Natural killer cell treated with Interleukin-12 subunit alpha and Interleukin-12 subunit beta and Interleukin-15 and Interleukin-18, amount 100 ng/mL, for 72 hours (primary cell): Measurements from ENCODE around the gene TREML1. TPM values are rescaled to one million over a fixed set of nuclear protein-coding genes. Genes with fewer than 3 reads are reported as not detected.
A peak's percentile ranks its signal among the peaks of the same experiment; 100 is the strongest.

ENCODE experiments used
- ATAC-seq, 2 donors: fragments of 150-1000 bp; cut with Tn5 transposase in 1 of 2; sonication (Bioruptor Pico), chemical (Tn5 transposase) in 1 of 2; 2 replicates each; pipeline ENCODE4 v1.10.0; 2021
- DNase-seq: peaks from one replicate; pipeline ENCODE4 v3.0.0; 2022; ENCODE audit warnings: low spot score
- H3K27ac Mint-ChIP-seq, 2 donors: 1 replicate in 1 of 2; 2 replicates in 1 of 2; pipeline ENCODE4 v1.8.0; 2022; ENCODE audit warnings: mixed read lengths in 2 of 2, mild to moderate bottlenecking in 1 of 2, moderate library complexity in 1 of 2
- H3K27me3 Mint-ChIP-seq, 2 donors: 1 replicate in 1 of 2; 2 replicates in 1 of 2; pipeline ENCODE4 v1.8.0; 2022; ENCODE audit warnings: mixed read lengths in 2 of 2
- H3K36me3 Mint-ChIP-seq: one replicate; pipeline ENCODE4 v1.8.0; 2022; ENCODE audit warnings: mixed read lengths
- H3K4me1 Mint-ChIP-seq, 2 donors: 1 replicate in 1 of 2; 2 replicates in 1 of 2; pipeline ENCODE4 v1.8.0; 2022; ENCODE audit warnings: low read depth in 2 of 2, mixed read lengths in 2 of 2, mild to moderate bottlenecking in 1 of 2
- H3K4me3 Mint-ChIP-seq: one replicate; pipeline ENCODE4 v1.8.0; 2022; ENCODE audit warnings: mixed read lengths
- H3K9me3 Mint-ChIP-seq: 2 replicates; pipeline ENCODE4 v1.8.0; 2022; ENCODE audit warnings: mixed read lengths
- total RNA-seq, 2 donors: library from RNA; stranded (reverse); gene quantifications; one replicate each; pipeline ENCODE4 v1.2.3, GENCODE V29; 2022

TREML1 gene, protein sequence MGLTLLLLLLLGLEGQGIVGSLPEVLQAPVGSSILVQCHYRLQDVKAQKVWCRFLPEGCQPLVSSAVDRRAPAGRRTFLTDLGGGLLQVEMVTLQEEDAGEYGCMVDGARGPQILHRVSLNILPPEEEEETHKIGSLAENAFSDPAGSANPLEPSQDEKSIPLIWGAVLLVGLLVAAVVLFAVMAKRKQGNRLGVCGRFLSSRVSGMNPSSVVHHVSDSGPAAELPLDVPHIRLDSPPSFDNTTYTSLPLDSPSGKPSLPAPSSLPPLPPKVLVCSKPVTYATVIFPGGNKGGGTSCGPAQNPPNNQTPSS
- not detected for total RNA-seq

DNA sequence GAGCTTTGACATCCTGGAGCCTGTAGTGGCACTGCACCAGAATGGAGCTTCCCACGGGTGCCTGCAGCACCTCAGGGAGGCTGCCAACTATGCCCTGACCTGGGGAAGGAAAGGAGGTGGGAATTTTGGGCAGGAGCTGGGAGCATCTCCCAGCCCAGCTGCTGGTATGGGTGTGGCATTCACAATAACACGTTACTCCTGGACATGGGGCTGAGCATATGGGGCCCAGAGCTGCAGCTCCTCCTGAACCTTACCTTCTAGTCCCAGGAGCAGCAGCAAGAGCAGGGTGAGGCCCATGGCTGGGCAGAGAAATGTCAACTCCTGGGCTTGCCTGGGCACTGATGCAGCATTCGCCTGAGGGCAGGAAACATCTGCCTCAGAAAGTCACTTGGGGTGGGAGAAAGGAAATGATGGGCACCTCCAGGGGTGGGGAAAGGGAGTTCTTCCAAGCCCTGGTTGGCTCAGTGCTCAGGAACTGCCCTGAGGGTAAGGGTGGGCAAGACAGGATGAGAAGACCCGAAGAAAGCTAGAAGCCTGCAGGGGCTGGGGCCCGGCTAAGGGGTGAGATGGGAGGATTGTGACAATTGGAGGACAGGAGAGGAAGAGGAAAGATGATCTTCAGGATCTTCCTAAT is at the start of gene TREML1:
TREML1 (minus strand) TSS at position 356 of the 634 bp plus-strand sequence; CDS start at position 297, 59 bp downstream.
- Mint-ChIP-seq H3K9me3 (no peaks in the 10 kb centered on the region), H3K36me3 (no peaks in the 10 kb centered on the region), H3K4me1 (no peaks in the 10 kb centered on the region), H3K27me3 (peaks cover 6 to 20% of the 10 kb centered on the region in 2 donors), H3K27ac (no peak within 1 kb of the TSS), H3K4me3 (no peak within 1 kb of the TSS)
- DNase-seq (no peak), ATAC-seq (no peak)

DNA sequence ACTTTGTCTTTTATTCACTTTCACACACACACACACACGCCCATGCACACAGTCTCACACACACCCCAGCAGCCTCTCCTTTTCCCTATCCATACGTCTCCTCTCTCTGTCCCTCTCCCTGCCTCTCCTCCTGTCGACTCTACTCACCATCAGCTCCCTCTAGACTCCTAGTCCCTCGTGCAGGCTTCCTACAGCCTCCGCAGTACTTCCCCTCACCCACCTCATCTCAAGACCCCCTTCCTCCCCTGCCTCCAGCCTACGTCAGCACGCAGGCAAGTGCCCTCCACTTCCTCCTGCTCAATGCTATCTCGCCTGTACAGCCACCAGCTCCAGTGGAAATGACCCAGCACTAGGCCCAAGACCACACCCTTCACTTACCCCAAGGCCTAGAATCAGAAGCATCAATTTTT is 47.6 kb upstream of the TREML1 start:
- Mint-ChIP-seq H3K36me3 (peaks cover 5% of the 10 kb centered on the region), H3K4me3 (peak overlapping the region; percentile 79), H3K4me1 (peaks cover 57 to 58% of the 10 kb centered on the region in 2 donors), H3K27ac (peak overlapping the region; percentile 97 to 99), H3K27me3 (no peaks in the 10 kb centered on the region), H3K9me3 (peaks cover 4% of the 10 kb centered on the region)
- DNase-seq (no peak), ATAC-seq (no peak)

DNA sequence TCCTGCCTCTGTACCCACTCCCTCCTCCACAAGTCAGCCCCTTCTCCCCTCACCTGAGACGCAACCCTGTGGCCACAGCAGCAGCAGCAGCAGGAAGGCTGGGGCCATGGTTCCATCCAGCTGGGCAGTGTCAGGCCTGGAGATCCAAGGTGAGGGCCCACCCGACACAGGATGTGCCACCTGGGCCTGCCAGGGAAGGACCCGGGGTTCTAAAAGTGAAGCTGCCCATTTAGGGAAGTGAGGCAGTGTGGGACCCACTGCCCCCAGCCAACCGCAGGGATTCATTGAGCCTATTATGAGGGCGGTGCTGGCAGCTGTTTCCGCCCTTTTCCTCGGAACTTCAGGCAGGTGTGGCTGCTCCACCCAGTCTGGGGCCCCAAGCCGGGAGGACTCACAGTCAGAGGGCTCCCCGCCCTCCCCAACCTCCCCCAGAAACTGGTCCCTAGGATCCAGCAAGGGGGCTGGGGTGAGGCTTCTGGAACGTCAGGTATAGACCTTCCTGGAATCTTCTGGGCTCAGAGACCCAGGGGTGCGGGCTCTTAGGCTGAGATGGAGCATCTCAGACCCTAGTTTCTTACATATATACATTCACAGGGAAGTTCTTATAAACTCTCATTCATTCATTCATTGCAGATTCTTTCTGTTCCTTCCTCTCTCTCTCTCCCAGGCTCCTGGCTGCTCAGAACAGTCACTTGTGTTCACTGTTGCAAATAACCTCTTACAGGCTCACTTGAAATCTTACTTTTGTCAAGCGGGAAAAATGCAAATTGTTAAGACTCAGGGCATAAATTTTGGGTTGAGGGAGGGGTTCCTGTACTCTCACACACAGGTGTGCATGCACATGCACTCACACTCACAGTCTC is 47.0 kb upstream of the TREML1 start, which contains the start of gene TREML2:
TREML2 (minus strand) TSS at position 249 of the 863 bp plus-strand sequence; CDS start at position 108, 141 bp downstream.
- Mint-ChIP-seq H3K4me1 (peaks cover 59 to 60% of the 10 kb centered on the region in 2 donors), H3K36me3 (peaks cover 5% of the 10 kb centered on the region), H3K27me3 (no peaks in the 10 kb centered on the region), H3K27ac (peak within 1 kb of the TSS; percentile 97 to 99), H3K4me3 (peak within 1 kb of the TSS; percentile 79), H3K9me3 (peaks cover 4% of the 10 kb centered on the region)
- ATAC-seq (peak; percentile 45 to 50), DNase-seq (no peak)

DNA sequence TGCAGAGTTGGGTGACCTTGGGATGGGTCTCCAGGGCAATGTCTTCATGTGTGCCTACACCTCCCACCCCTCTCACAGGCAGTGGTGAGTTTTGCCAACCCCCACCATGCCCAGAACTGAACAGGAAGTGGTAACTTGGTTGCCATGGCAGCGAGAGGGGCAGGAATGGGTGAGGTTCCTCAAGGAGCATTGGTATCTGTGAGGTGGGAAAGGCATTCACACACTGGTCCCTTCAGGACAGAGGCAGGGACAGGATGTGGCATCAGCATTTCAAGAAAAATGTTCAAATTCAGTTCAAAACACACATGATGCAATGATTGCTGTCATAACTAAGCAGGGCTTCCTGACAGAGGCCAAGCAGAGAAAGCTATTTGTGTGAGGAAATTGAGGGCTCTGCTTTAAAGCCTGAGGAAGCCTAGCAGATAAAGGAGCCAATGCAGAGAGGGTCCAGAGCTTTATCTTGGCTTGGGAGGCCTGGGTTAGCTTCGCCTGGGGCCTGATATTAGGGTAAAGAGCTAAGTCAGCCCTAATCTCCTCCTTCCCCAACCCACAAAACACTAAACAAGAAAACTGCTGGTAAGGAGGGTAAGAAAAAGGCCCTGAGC is 46.3 kb upstream of the TREML1 start:
- Mint-ChIP-seq H3K27me3 (no peaks in the 10 kb centered on the region), H3K36me3 (peaks cover 5% of the 10 kb centered on the region), H3K9me3 (peaks cover 4% of the 10 kb centered on the region), H3K4me3 (peak overlapping the region; percentile 79), H3K4me1 (peaks cover 59 to 61% of the 10 kb centered on the region in 2 donors), H3K27ac (peak overlapping the region; percentile 97 to 99)
- DNase-seq (peak; percentile 86), ATAC-seq (peak; percentile 84 to 85)

DNA sequence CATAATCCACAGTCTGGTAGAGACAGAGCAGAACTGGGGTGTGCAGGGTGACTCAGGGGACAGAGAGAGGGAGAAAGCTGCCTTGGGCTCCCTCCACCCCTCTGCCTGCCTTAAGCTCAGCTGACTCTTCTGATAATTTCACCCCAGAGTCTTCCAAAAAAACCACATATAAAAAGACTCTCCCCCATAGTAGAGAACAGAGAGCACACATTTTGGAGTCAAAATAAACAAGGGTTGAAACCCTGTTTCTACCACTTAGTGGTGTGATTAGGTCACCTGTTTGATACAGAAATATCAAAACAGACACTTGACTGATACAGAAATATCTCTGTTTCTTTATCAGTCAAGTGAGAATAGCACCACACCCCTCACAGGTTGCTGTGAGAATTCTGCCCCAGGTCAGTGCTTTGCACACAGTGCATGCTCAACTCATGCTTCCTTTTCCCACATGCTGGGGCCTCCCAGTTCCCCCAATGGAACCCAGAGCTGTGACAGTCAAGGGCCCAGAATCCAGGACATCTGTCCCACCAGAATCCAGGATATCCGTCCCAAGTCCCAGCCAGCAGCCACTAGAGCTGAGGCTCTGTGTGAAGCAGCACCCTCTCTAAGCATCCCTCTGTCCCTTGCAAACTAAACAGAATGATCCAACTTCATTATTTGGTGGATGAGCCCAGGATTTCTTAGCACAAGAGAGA is 45.6 kb upstream of the TREML1 start:
- H3K4me3 Mint-ChIP-seq, result peak overlapping the region; percentile 79
- peaks cover 5% of the 10 kb centered on the region for H3K36me3 Mint-ChIP-seq
- ATAC-seq (peak; percentile 70 to 71), DNase-seq (no peak)
- H3K27me3 Mint-ChIP-seq, result no peaks in the 10 kb centered on the region
- peaks cover 4% of the 10 kb centered on the region for H3K9me3 Mint-ChIP-seq
- peak overlapping the region; percentile 97 to 99 for H3K27ac Mint-ChIP-seq
- H3K4me1 Mint-ChIP-seq, result peaks cover 55 to 63% of the 10 kb centered on the region in 2 donors

DNA sequence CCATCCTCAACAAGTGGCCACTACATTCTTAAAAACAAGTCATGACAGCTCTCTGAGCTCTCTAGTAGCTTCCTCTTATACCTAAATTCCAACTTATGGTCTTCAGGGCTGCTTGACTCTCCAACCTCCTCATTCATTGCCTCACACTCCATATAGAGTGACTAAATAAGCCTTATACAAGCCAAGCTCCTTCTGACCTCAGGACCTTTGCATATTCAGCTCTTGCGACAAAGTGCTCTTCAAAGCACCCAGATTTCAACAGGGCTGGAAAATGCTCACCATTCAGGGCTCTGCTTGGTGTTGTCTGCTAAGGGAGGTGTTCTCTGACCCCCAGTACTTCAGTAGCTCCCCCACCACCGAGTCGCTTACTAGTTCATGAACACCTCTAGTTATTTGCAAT is 43.1 kb upstream of the TREML1 start:
- H3K4me1 Mint-ChIP-seq, result peaks cover 47 to 60% of the 10 kb centered on the region in 2 donors
- ATAC-seq (no peak), DNase-seq (no peak)
- H3K4me3 Mint-ChIP-seq, result no peak overlapping the region
- H3K9me3 Mint-ChIP-seq, result peaks cover 4% of the 10 kb centered on the region
- peak overlapping the region; percentile 97 to 99 for H3K27ac Mint-ChIP-seq
- H3K36me3 Mint-ChIP-seq, result peaks cover 5% of the 10 kb centered on the region
- no peaks in the 10 kb centered on the region for H3K27me3 Mint-ChIP-seq

DNA sequence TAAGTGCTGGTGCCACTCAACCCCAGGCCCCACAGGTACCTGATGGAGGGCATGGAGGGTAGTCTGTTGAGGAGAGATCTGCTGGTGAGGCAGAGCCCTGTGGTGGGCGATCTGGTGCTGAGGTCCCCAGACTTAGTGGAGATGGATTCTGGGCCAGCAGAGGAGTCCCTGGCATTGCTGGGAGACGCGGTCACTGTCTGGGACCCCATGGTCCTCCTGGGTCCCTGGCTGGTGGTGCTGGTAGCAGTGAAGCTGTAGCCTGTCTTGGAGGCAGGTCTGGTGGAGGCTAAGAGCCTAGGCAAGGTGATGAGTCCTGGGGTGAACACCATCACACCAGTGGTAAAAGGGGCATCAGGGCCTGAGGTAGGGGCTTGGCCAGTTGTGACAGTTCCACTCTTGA is 40.2 kb upstream of the TREML1 start:
- no peak overlapping the region for H3K4me3 Mint-ChIP-seq
- H3K27me3 Mint-ChIP-seq, result no peaks in the 10 kb centered on the region
- peak overlapping the region in 1 of 2 donors; percentile 86 for H3K27ac Mint-ChIP-seq
- H3K36me3 Mint-ChIP-seq, result peaks cover 5% of the 10 kb centered on the region
- peaks cover 19 to 40% of the 10 kb centered on the region in 2 donors for H3K4me1 Mint-ChIP-seq
- no peak for ATAC-seq
- no peaks in the 10 kb centered on the region for H3K9me3 Mint-ChIP-seq
- DNase-seq, result no peak

DNA sequence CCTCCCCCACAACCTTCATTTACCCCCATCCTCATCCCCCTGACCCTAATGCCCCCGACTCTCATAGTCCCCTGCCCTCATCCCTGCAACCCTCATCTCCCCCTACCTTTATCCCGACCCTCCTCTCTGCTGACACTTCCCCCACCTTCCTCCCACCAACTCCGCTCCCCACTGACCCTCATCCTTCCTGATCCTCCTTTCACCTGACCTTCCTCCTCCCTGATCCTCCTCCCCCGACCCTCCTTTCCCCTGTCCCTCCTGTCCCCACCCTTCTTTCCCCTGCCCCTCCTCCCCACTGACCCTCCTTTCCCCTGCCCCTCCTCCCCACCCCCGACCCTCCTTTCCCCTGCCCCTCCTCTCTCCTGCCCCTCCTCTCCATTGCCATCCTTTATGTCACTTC is 39.7 kb upstream of the TREML1 start:
- no peaks in the 10 kb centered on the region for H3K27me3 Mint-ChIP-seq
- no peak for DNase-seq
- no peak overlapping the region for H3K4me3 Mint-ChIP-seq
- H3K9me3 Mint-ChIP-seq, result no peaks in the 10 kb centered on the region
- peak overlapping the region in 1 of 2 donors; percentile 86 for H3K27ac Mint-ChIP-seq
- peaks cover 16 to 40% of the 10 kb centered on the region in 2 donors for H3K4me1 Mint-ChIP-seq
- H3K36me3 Mint-ChIP-seq, result peaks cover 5% of the 10 kb centered on the region
- no peak for ATAC-seq

- Mint-ChIP-seq H3K9me3 (no peaks in the 10 kb centered on the region), H3K4me3 (no peak overlapping the region), H3K4me1 (peaks cover 16 to 43% of the 10 kb centered on the region in 2 donors), H3K36me3 (peaks cover 5% of the 10 kb centered on the region), H3K27ac (peak overlapping the region; percentile 49 to 86), H3K27me3 (no peaks in the 10 kb centered on the region)
- DNase-seq, result no peak
- no peak for ATAC-seq
Observed at GRCh38 chr6:41193171-41193734, 39.1 kb upstream of the TREML1 start.

- DNase-seq, result no peak
- no peaks in the 10 kb centered on the region for H3K27me3 Mint-ChIP-seq
- H3K9me3 Mint-ChIP-seq, result no peaks in the 10 kb centered on the region
- peaks cover 8 to 29% of the 10 kb centered on the region in 2 donors for H3K4me1 Mint-ChIP-seq
- peak overlapping the region in 1 of 2 donors; percentile 68 for H3K27ac Mint-ChIP-seq
- H3K4me3 Mint-ChIP-seq, result no peak overlapping the region
- H3K36me3 Mint-ChIP-seq, result no peaks in the 10 kb centered on the region
- ATAC-seq, result peak; percentile 75 to 82
Observed at GRCh38 chr6:41191569-41191968, 37.4 kb upstream of the TREML1 start.

DNA sequence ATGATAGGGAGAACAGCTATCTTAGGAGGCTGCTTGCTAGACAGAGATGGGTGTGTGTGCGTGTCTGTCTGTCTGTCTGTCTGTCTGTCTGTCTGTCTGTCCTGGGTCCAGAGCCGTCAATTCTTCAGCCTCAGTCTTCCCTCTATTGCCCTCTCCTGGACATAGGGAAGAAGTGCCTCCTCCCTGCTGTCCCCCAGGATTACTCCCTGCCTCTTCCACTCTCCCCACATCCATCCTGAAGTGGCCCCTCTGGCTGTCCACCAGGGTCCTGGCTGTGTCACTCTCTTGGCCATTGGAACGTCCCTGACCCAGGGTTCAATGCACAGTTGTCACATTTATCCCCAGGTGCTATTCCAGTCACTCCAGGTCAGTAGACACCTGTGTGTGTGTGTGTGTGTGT is 36.6 kb upstream of the TREML1 start:
- Mint-ChIP-seq H3K9me3 (no peaks in the 10 kb centered on the region), H3K36me3 (no peaks in the 10 kb centered on the region), H3K27ac (no peak overlapping the region), H3K4me1 (peaks cover 12 to 34% of the 10 kb centered on the region in 2 donors), H3K4me3 (no peak overlapping the region), H3K27me3 (no peaks in the 10 kb centered on the region)
- no peak for DNase-seq
- no peak for ATAC-seq

DNA sequence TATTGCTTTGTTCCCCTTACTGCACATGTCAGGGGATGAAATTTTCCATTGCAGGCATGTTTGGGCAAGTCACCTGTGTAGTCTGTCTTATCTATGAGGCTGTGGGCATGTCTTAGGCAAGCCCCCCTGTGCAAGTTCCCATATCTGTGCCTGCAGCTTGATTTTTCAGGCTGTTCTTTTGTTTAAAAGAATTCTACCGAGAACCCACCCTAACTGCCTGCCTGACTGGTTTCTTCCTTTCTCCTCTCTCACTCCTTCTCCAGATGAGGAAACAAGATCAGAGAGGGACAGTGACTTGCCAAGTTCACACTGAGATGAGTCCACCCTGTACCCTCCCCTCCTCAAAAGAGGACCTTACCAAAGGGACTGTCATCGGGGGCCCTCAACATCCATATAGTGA is 35.8 kb upstream of the TREML1 start:
- ATAC-seq (no peak), DNase-seq (no peak)
- Mint-ChIP-seq H3K9me3 (no peaks in the 10 kb centered on the region), H3K27ac (no peak overlapping the region), H3K27me3 (no peaks in the 10 kb centered on the region), H3K4me3 (no peak overlapping the region), H3K4me1 (peaks cover 12 to 33% of the 10 kb centered on the region in 2 donors), H3K36me3 (no peaks in the 10 kb centered on the region)
